GM21381 (cell line): ENCODE measurements around the gene NOSIP.

ENCODE experiments used
- ATAC-seq: cut with Tn5 transposase; IDR thresholded peaks from one replicate; pipeline ENCODE4 v1.9.1; 2021; ENCODE audit warnings: mild to moderate bottlenecking, moderate library complexity; ENCODE audit not compliant: unreplicated experiment

The NOSIP gene

DNA sequence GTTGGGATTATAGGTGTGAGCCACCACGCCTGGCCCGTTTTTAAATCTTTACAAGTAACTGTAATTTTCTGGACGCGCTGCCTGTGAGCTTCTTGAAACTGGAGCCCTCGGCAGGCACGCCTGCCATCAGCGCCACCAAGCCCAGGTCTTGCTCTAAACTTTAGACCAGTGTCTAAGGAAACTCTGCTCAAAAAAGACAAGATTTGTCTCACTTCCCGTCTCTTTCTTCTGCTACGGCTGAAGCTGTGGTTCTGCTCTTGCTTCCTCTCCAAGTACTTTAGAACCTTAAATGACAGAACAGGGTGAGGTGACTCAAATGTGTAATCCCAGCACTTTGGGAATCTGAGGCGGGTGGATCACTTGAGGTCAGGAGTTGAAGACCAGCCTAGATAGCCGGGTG is 27.6 kb downstream of the NOSIP start:
- no peak for ATAC-seq

DNA sequence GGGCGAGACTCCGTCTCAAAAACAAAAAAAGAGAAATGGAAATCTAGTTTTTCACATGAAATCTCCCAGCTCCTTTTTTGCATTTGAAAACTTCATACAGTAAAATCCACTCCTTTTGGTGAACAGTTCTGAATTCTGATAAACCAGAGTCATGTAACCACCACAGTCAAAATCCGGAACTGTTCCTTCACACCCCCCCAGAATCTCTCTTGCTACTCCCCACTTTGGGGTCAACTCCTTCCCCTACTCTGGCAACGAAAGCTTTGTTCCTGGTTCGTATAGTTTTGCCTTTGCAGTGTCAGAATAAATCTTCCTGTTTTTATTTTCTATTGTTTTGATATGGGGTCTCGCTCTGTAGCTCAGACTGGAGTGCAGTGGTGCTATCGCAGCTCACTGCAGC is 28.8 kb downstream of the NOSIP start:
- no peak for ATAC-seq

DNA sequence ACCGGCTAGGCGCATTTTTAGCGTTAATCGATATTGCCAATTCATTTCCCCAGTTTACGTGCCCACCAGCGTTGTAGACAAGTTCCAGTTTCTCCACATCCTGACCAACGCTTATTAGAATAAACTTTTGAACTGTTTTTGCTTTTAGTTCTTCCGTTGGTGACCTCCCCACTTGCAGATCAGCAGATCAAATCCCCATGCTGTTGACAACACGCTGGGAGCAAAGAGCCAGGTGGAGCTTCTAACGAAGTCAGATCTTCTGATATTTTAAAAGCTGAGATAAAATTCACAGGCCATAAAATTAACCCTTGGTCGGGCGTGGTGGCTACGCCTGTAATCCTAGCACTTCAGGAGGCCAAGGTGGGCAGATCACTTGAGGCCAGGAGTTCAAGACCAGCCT is 31.3 kb downstream of the NOSIP start:
- no peak for ATAC-seq

DNA sequence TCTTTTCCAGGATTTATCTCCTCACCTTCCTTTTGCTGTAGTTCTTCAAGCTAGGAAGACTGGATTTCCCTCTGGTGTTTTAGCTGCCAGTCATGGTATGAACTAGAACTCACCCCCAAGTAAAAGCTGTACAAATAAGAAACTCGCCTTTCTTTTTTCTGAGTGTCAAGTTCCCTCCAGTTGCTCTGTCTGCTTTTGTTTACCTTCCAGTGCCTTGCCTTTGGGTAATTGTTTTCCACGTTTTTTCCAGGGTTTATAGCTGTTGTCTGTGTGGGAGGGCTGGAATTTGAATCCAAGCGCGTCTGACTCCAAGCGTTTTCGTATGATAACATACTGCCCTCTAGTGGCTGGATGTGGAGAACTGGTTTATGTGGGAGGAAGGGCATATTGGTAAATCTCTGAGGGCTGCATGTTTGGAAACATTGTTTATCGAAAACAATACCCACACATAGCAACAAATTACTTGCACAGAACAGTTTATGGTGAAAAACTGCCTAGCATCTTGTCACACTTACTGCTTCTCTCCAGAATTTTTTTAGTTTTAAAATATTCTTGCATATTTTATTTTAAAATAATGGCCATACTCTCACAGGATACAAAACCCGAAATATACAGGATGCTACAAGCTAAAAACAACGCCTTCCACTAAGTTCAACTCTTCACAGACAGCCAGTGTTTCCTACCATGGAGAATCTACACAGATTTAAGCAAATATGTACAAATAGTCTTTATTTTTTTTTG is 33.4 kb downstream of the NOSIP start:
- ATAC-seq = no peak

DNA sequence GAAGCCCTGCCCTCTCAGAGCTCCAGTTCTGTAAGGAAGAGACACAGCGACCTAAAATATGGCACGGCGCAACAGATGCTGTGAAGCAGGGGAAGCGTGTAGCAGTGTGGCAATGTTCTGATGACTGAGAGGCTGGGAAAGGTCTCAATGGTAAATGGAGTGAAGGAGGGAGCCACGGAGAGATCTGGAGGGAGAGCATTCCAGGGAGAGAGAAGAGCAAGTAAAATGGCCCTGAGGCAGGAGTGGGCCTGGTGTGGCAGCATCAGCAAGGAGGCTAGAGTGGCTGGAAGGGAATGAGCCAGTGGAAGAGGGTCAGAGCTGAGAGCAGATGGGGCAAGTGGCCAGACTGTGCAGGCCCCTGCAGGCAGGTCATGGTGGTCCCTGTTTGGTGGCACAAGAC is 36.2 kb downstream of the NOSIP start:
- ATAC-seq = no peak

DNA sequence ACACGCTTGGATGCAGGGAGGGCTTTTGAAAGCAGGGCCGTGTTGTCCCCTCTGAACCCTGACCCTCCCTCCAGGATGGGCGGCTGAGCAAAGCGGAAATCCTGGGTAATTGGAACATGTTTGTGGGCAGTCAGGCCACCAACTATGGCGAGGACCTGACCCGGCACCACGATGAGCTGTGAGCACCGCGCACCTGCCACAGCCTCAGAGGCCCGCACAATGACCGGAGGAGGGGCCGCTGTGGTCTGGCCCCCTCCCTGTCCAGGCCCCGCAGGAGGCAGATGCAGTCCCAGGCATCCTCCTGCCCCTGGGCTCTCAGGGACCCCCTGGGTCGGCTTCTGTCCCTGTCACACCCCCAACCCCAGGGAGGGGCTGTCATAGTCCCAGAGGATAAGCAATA is 37.3 kb downstream of the NOSIP start:
- no peak for ATAC-seq

DNA sequence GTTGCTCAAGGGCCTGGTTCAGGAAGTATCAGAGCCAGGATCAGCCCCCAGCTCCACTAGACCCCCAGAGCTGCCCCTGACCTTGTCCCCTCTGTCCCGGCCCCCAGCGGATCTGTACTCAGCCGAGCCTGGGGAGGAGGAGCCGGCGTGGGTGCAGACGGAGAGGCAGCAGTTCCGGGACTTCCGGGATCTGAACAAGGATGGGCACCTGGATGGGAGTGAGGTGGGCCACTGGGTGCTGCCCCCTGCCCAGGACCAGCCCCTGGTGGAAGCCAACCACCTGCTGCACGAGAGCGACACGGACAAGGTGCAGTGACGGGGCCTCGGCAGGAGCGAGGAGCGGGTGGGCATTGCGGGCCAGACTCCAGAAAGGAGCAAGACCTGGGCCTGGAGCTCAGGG is 37.9 kb downstream of the NOSIP start:
- no peak for ATAC-seq

DNA sequence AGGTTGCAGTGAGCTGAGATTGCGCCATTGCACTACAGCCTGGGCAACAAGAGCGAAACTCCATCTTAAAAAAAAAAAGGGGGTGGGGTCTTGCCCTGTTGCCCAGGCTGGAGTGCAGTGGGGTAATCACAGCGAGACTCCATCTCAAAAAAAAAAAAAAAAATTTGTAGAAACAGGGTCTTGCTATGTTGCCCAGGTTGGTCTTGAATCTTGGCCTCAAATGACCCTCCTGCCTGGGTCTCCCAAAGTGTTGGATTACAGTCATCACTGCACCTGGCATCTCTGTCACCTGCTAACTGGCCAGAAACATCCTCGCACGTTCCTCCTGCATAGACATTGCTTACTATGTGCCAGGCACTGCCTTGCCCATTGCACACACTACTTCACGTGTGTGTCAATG is 38.4 kb downstream of the NOSIP start:
- no peak for ATAC-seq

DNA sequence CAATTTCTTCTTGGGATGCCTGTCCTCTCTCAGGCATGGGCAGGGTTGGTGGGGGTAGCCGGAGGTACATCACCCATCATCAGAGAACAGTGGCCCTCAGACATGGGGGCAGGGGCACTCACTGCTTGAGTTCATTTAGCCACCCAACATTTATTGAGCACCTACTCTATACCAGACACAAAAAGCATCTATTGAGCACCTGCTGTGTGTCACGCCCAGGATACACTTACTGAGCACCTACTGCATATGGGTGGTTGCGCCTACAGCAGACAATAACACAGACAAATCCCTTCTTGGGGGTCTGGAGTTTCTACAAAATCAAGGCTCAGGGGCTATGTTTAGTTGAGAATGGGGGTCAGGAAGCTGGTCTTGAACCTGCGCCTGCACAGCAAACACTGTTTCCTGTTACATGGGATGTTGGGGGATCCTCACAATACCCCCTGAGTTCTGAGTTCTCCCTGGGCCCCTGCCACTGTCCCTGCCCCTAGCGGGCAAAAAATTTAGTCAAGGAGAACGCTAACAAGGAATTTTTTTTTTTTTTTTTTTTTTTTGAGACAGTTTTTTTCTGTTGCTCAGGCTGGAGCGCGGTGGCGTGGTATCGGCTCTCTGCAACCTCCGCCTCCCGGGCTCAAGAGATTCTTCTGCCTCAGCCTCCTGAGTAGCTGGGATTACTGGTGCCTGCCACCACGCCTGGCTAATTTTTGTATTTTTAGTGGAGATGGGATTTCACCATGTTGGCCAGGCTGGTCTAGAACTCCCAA is 41.0 kb downstream of the NOSIP start:
- ATAC-seq = no peak

DNA sequence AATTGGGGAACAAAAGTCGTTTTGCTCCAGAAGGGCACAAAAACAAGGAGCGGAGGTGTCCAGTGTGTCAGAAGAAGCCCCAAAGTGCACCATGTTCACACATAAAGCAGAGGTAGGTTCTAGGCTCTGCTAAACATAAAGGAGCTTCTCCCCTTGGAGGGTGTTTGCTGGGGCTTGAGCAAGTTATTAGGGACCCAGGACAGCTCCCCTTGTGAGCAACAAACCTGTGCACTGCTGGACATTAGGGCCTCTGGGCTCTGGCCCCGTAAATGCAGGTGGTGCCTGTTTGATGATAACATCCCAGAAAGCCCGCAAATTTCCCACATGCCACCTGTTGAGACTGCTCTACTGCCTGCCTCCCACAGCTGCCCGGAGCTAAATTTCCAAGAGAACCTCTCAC is 41.7 kb downstream of the NOSIP start:
- ATAC-seq = no peak

DNA sequence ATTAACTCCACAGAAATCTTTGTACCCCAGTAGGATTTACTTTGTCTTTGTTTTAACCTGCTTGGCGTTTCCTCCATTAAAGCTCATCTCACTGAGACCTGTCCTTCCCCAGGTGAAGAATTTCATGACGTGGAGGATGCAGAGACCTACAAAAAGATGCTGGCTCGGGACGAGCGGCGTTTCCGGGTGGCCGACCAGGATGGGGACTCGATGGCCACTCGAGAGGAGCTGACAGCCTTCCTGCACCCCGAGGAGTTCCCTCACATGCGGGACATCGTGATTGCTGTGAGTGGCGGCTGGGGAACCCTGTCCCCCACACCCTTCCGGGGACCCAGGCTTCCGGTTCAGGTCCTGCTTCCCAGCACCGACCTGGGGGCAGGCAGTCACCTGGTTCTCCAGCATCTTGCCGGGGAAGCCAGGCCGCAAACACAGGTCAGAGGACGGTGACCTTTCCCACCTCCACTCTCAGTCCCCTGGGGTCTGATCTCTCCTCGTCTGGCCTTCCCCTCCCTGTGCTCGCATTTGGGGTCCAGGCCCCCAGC is 43.4 kb downstream of the NOSIP start:
- ATAC-seq = no peak

DNA sequence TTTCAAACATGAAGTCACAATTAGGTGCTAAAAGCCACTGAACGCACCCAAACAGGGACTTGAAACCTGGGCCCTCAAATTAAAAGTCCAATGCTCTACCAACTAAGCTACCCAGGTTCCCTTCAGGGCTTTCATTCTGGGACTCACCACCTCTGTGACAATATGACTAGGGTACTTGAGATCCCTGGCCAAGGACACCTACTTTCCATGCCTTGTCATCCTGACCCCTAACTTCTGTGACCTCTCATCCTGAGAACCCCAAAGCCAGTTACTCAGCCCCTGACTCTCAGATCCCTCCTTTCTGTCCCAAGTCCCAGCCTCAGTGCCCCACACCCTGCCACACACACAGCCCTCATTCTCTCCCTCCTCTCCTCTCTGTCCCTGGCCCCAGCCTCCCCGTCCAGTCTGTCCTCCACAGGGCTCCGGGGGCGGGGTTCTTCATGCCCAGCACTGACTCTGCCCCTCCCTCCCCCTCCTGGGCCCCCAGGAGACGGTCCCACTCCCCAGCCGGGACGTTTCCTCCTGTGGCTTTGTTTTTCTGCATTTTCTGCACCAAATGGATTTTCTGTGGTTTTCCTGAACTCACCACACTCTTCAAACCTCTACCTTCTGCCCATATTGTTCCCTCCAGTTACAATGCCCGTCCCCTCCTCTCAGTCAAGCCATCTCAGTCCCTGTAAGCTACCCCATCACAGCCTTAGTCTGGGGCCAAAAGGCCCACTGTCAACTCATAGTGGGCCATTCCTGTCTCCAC is 45.5 kb downstream of the NOSIP start:
- no peak for ATAC-seq

DNA sequence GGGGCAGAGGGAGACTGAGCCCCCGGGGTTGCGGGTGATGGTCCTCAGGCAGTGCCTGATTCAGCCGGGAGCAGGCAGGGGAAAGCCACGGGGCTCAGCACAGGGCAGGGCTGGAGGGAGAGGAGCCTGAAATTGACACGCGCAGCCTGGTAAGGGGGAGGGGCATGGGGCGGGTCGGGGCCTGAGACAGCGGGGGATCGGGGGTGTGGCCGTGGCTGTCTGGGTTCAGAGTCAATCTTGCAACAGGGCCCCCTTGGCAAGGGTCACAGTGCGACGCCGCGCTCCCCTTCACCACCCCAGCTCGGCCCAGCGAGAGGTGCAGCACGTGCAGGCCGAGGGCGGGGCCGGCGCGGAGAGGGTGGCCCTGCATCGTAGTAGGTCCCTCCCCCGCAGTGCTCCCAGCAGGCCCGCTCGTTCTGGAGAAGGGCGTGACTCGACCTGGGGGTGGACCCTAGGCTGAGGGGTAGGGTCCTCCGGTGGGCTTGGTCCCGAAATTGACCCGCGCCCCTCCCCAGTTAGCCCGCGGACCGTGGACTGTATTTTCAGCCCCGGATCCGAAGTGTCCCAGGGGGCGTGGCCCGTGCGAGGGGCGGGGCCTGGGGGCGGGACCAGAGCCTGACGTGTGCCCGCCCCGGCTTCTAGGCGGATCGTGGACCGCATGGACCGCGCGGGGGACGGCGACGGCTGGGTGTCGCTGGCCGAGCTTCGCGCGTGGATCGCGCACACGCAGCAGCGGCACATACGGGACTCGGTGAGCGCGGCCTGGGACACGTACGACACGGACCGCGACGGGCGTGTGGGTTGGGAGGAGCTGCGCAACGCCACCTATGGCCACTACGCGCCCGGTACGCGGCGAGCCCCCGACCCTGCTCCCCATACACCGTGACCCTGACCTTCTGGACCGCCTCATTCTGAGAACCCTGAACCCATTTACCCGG is 46.5 kb downstream of the NOSIP start:
- ATAC-seq = peak; percentile 60

DNA sequence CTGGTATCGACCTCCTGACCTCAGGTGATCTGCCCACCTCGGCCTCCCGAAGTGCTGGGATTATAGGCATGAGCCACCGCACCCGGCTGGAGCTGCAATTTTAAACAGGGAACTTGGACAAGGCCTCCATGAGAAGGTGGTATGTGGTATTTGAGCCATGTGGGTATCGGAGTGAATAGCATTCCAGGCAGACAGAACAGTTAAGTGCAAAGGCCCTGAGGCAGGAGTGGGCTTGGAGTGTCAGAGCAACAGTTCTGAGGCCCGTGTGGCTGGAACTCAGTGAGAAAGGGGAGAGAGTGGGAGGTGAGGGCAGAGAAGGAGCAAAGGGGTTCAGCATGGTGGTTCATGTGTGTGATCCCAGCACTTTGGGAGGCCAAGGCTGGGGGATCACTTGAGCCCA is 49.6 kb downstream of the NOSIP start:
- no peak for ATAC-seq

DNA sequence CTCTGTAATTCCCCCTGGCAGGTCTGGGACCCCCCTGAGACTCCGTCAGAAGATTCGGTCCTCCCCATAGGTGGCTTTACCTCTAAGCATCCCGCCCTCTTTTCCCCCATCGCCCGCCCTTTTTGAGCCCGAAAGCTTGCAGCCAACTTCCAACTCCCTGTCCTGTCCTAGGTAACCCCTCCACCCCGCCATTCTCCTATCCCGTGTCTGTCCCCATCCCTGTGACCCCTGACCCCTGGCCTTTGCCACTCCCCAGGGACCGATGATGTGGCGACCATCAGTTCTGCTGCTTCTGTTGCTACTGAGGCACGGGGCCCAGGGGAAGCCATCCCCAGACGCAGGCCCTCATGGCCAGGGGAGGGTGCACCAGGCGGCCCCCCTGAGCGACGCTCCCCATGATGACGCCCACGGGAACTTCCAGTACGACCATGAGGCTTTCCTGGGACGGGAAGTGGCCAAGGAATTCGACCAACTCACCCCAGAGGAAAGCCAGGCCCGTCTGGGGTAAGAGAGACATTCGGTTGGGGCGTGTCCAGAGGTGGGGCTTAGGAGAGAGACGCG is 52.1 kb downstream of the NOSIP start:
- ATAC-seq = peak; percentile 14

DNA sequence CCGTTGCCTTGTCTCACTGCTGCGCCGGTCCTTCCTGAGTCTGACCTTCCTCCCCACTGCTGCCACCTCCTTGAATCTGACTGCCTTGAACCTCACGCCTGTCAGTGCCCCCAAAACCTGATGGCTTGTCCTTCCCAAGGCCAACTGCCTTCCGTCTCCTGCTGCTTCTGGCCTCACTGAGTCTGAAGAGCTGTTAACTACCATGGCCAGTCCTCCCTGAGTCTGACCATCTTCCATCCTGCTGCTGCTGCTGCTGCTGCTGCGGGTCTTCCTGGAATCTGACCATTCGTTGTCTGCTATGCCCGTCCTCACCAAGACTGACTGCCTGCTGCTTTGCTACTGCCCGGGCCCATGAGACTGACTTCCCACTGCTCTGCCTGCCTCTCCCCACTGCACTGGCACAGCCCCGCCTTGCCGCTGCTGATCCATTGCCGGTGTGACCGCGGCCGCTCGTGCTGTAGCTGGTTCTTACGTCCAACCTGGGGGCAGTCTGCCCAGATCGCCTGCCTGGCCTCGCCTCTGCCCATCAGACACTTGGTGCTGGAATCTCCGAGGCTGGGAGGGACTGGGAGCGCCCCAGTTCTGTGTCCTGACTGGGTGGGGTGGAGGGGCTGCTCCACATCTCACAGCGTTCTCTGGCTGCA is 55.4 kb downstream of the NOSIP start:
- ATAC-seq = no peak

DNA sequence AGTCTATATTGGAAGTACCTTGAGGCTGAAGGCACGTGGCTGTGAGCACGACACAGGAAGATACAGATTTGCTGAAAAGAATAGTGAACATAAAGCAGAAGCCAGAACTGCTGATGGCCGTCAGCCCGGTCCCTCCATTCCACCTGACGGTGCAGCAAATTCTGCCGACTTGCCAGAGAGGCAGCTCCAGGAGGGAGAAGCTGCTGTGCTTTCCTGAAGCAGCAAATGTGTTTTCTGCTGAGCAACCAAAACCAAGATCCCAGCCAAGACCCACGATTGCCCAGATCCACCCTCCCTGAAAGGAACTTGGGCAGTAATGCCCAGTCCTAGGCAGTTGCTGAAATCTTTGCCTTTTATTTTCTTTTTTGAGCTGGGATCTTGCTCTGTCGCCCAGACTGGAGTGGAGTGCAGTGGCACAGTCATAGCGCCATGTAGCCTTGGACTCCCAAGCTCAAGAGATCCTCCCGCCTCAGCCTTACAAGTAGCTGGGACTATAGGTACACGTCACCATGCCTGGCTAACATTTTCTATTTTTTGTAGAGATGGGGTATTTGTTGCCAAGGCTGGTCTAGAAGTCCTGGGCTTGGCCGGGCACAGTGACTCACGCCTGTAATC is 59.5 kb downstream of the NOSIP start:
- no peak for ATAC-seq

DNA sequence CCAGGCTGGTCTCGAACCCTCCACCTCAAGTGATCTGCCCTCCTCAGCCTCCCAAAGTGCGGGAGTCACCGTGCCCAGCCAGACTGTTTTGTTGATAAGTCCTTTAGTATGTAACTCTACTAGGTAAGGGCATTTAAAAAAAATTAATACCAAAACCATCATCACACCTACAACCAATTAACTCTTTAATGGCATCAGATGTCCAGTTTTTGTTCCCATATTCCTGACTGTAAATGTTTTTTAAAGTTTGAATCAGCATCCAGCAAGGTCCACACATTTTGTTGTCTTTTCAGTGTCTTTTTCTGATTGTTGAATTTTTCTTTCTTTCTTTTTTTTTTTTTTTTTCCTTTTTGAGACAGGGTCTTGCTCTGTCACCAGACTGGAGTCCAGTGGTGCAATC is 62.3 kb downstream of the NOSIP start:
- no peak for ATAC-seq

DNA sequence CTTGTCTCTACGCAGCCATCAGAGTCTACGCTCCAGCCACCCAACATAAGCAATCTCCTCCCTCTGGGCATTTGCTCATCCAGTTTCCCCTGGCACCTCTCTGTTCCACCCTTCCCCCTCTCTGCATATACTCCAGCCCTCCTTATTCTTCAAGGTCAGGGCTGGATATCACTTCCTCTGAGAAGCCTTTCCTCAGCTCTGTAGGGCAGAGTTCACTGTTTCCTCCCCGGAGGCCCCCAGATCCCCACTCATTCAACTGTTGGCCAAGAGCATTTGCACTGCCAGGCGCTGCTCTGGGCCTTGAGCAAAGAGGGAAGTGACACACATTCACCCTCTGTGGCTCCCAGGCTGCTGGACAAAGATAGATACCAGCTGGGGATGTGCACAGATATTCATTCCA is 64.6 kb downstream of the NOSIP start:
- no peak for ATAC-seq
